BE2C (cell line): ENCODE measurements around the gene GPC6.

Experiments
- DNase-seq: peaks from one replicate; pipeline ENCODE4 v3.0.0-alpha.2; 2020
- H3K27me3 ChIP-seq: fragments of 250-450 bp; sonication (Bioruptor Pico); 2 replicates; pipeline ENCODE4 v1.5.1; 2020; ENCODE audit warnings: mild to moderate bottlenecking
- H3K36me3 ChIP-seq: fragments of 250-450 bp; sonication (Bioruptor Pico); 2 replicates; pipeline ENCODE4 v1.5.1; 2020; ENCODE audit warnings: mild to moderate bottlenecking
- H3K4me1 ChIP-seq: fragments of 250-450 bp; sonication (Bioruptor Pico); 2 replicates; pipeline ENCODE4 v1.5.1; 2020
- H3K4me3 ChIP-seq: 2 replicates; pipeline ENCODE4 v1.5.1; 2011; ENCODE audit warnings: low read depth, low read length
- H3K9me3 ChIP-seq: fragments of 250-450 bp; sonication (Bioruptor Pico); 2 replicates; pipeline ENCODE4 v1.5.1; 2020
- CTCF ChIP-seq: IDR thresholded peaks from 2 replicates; pipeline ENCODE4 v1.5.1; 2012; ENCODE audit warnings: mild to moderate bottlenecking, low read depth, low read length

Gene GPC6

GRCh38 chr13:93422980-93423543, 196.5 kb downstream of the GPC6 start:
- Histone ChIP-seq H3K4me1 (peaks cover 6% of the 10 kb centered on the region), H3K9me3 (no peaks in the 10 kb centered on the region), H3K27me3 (no peaks in the 10 kb centered on the region), H3K36me3 (no peaks in the 10 kb centered on the region), H3K4me3 (no peak overlapping the region)
- no peak for TF ChIP-seq CTCF
- no peak for DNase-seq

GRCh38 chr13:93425411-93425810, 198.8 kb downstream of the GPC6 start:
- peaks cover 1% of the 10 kb centered on the region for H3K36me3 ChIP-seq
- H3K27me3 ChIP-seq = no peaks in the 10 kb centered on the region
- peaks cover 6% of the 10 kb centered on the region for H3K4me1 ChIP-seq
- no peaks in the 10 kb centered on the region; the same call in 1 of the 2 replicates for H3K9me3 ChIP-seq
- no peak for TF ChIP-seq CTCF
- no peak for DNase-seq
- H3K4me3 ChIP-seq = no peak overlapping the region

GRCh38 chr13:93430381-93430780, 203.8 kb downstream of the GPC6 start:
- no peak for DNase-seq
- no peaks in the 10 kb centered on the region; the same call in 1 of the 2 replicates for H3K9me3 ChIP-seq

GRCh38 chr13:93435651-93436050, 209.0 kb downstream of the GPC6 start:
- Histone ChIP-seq H3K36me3 (no peaks in the 10 kb centered on the region; the same call in 1 of the 2 replicates), H3K27me3 (no peaks in the 10 kb centered on the region), H3K4me1 (peaks cover 3% of the 10 kb centered on the region; the same call in 1 of the 2 replicates), H3K9me3 (no peaks in the 10 kb centered on the region), H3K4me3 (no peak overlapping the region)
- TF ChIP-seq CTCF = no peak
- no peak for DNase-seq

More at GRCh38 chr13:93430381-93430780, 203.8 kb downstream of the GPC6 start:
- Histone ChIP-seq H3K36me3 (peaks cover 2% of the 10 kb centered on the region), H3K4me3 (no peak overlapping the region), H3K27me3 (no peaks in the 10 kb centered on the region), H3K4me1 (peaks cover 3% of the 10 kb centered on the region; the same call in 1 of the 2 replicates)
- no peak for TF ChIP-seq CTCF

- peaks cover 1% of the 10 kb centered on the region; the same call in 1 of the 2 replicates for H3K4me1 ChIP-seq
- no peak overlapping the region for H3K4me3 ChIP-seq
- DNase-seq = no peak
- no peaks in the 10 kb centered on the region for H3K36me3 ChIP-seq
- no peaks in the 10 kb centered on the region for H3K27me3 ChIP-seq
- no peaks in the 10 kb centered on the region for H3K9me3 ChIP-seq
- TF ChIP-seq CTCF = no peak
Observed at GRCh38 chr13:93437081-93437480, 210.5 kb downstream of the GPC6 start.

GRCh38 chr13:93446238-93446637, 219.6 kb downstream of the GPC6 start:
- Histone ChIP-seq H3K9me3 (no peaks in the 10 kb centered on the region), H3K4me3 (no peak overlapping the region), H3K36me3 (no peaks in the 10 kb centered on the region), H3K27me3 (no peaks in the 10 kb centered on the region), H3K4me1 (peaks cover 24% of the 10 kb centered on the region)
- DNase-seq = no peak
- TF ChIP-seq CTCF = no peak
